Stimulated activated CD4-positive, alpha-beta T cell treated with anti-CD3 and anti-CD28 coated beads, Interleukin-1b, Interleukin-23, amount 100 ng/mL, for 1 hour (primary cell): ENCODE measurements around the gene KCNJ12.
A peak's percentile ranks its signal among the peaks of the same experiment; 100 is the strongest.
"Not testable (repeated sequence)": the region's sequence is repeated elsewhere in the genome, so short reads cannot be mapped to it uniquely, and the experiment has no call there.

Experiments
- DNase-seq, 2 donors: peaks; one replicate each; pipeline ENCODE4 v3.0.0-alpha.2; 2020; ENCODE audit warnings: low read depth in 2 of 2

The KCNJ12 gene

DNA sequence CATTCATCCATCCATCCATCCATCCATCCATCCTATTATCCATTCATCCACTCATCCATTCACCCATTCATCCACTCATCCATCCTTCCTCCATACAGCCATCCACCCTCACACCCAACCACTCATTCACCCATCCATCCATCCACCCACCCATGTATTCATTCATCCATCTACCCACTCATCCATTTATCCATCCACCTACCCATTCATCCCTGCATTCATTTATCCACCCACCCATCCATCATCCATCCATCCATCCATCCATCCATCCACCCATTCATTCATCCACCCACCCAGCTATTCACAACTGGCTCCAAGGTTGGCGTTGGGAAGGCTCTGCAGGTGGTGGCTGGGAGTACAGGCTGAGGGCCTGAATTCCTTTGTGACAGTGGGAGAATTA, 31.6 kb downstream of the KCNJ12 start:
- DNase-seq = not testable (repeated sequence)

- DNase-seq = not testable (repeated sequence)
Observed at GRCh38 chr17:21408224-21408623, 32.1 kb downstream of the KCNJ12 start.

DNA sequence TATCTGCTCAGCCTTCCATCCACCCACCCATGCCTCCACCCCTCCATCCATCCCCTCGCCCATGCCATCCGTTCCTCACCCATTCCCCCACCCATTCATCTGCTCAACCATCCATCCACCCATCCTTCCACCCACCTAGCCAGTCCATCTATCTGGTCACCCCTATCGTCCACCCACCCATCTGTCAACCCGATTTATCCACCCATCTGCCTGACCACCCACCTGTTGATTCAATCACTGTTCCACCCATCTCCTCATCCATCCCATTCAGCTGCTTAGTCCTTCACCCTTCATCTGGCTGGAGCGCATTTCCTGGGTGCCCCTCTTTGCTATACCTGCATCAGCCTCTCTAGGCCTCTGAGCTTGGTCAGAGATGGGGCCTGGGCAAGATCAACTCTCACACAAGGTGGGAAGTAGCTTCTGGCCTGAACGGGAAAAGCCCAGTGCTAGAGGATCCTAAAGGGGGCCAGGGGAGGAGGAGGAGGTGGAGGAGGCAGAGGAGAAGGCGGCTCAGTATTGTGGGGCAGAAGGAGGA, 32.7 kb downstream of the KCNJ12 start:
- DNase-seq = not testable (repeated sequence)

DNA sequence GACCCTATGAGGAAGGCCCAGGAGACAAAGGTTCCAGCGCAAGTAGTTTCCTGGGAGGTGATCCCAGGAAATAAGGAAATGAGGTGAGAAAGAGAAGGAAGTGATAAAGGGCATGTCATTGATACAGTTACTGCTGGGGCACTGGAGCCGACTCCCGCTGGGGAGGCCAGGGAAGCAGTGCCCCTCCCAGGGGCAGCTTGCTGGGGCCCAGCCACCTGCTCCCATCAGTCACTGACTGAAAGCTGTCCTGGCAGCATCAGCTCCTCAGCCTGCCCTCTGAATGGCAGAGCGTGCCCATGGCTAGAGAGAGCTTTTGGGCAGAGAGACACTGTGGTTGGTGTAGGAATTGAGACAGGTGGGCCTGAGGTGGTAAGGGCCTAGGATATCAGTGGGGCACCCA, 33.2 kb downstream of the KCNJ12 start:
- DNase-seq = not testable (repeated sequence)

GRCh38 chr17:21409971-21410370, 33.8 kb downstream of the KCNJ12 start:
- not testable (repeated sequence) for DNase-seq

- not testable (repeated sequence) for DNase-seq
Observed at GRCh38 chr17:21410371-21410770, 34.2 kb downstream of the KCNJ12 start.

GRCh38 chr17:21410906-21411678, 34.9 kb downstream of the KCNJ12 start:
- not testable (repeated sequence) for DNase-seq

GRCh38 chr17:21411679-21412205, 35.6 kb downstream of the KCNJ12 start:
- not testable (repeated sequence) for DNase-seq

DNA sequence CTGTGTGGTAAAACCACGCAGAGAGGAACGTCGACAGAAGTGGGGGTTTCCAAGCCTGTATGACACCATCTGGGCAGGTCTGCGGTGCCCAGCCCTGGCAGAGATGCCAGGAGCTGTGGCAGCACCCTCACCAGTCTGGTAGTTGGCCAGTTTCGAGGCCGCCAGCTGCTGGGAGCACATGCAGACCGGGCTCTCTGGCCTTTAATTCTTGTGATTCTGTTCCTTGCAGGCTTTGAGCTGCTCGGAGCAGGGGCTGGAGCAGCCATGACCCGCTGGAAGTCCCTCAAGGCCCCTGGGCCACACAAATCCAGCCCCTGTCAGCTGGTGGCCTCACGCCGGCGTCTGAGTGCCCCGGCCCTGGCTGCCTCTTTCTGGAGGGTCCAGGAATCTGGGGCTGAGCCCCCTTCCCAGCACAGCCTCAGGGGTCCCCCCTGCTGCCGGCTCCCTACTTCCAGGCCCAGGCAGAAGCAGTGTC, 36.1 kb downstream of the KCNJ12 start:
- not testable (repeated sequence) for DNase-seq

GRCh38 chr17:21413570-21414279, 37.6 kb downstream of the KCNJ12 start:
- not testable (repeated sequence) for DNase-seq

- not testable (repeated sequence) for DNase-seq
Observed at GRCh38 chr17:21414616-21415015, 38.5 kb downstream of the KCNJ12 start.

GRCh38 chr17:21415166-21415990, 39.2 kb downstream of the KCNJ12 start:
- not testable (repeated sequence) for DNase-seq

GRCh38 chr17:21416471-21416981, 40.4 kb downstream of the KCNJ12 start:
- not testable (repeated sequence) for DNase-seq

DNA sequence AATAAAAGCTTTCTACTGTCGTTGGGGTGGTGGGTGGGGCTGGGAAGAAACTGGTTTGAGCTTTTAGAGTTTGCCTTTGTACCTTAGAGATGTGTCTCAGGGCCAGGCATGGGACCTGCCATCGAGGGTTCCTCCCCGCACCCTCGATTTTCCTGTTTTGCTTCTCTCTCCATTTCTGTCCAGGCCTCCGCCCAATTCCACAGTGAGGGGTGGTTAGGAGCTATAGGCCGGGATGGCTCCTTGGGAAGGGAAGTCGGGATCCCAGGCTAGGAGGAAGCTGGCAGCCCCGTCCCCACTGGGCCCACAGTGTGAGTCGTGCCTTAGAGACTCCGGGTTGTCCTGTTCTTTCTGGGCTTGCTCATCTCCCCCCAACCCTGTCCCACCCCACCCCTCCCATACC, 41.2 kb downstream of the KCNJ12 start:
- not testable (repeated sequence) for DNase-seq

- no peak for DNase-seq
Observed at GRCh38 chr17:21417921-21418320, 41.8 kb downstream of the KCNJ12 start.

GRCh38 chr17:21418446-21419298, 42.5 kb downstream of the KCNJ12 start:
- no peak for DNase-seq

DNA sequence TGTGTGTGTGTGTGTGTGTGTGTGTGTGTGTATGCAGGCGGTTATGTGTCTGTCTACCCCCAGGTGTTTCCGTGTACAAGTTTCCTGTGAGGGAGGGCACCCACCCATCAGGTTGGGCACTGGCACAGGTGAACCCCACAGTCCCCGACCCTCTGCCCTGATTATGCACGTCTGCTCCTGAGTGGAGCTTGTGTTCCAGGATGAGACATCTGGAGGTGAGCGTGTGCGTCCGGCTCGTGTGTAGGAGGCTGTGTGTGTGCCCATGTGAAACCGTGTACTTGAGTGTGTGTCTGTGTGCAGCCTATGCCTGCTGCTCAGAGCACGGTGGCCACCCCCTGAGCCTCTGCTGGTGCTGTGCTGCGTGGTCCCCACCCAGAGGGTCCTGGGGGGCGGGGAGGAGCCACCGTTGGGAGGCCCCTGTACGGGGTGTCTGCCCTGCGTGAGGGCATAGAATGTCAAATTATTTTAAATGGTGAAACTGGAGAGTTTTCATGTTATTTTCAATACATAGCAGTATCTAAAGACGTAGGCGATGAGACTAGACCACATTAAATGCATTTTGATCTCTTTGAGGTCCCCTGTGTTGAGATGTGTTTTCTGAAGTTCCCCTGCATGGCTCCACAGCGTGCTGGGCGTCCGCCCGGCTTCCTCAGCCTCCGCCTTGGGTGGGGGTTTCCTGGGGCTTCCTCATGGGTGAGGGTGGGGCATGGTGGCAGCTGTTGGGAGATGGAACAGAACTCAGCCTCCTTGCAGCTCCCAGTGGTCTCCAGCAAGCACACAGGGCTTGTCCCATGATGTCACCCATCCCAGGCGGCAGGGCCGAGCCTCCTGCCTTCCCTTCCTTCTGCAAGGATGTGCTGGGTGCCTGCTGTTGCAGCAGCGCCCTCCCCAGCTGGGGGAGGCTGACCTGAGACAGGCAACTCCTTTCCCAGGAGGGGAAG, 43.4 kb downstream of the KCNJ12 start:
- DNase-seq = peak in 1 of 2 donors; percentile 14

- DNase-seq = not testable (repeated sequence)
Observed at GRCh38 chr17:21420503-21421090, 44.4 kb downstream of the KCNJ12 start.
